Hepatic stellate cell (primary cell): ENCODE measurements around the gene NAPB.

Experiments
- DNase-seq: peaks from one replicate; pipeline ENCODE4 v3.0.0; 2011; ENCODE audit warnings: low spot score

The NAPB gene

GRCh38 chr20:23437126-23437899, 16.0 kb upstream of the NAPB start:
- no peak for DNase-seq

GRCh38 chr20:23436681-23437080, 15.4 kb upstream of the NAPB start:
- no peak for DNase-seq

- no peak for DNase-seq
These were observed 14.6 kb upstream of the NAPB start for GRCh38 chr20:23435626-23436539.

- no peak for DNase-seq
These were observed 13.4 kb upstream of the NAPB start for GRCh38 chr20:23434521-23435313.

- DNase-seq: no peak
These were observed 12.3 kb upstream of the NAPB start for GRCh38 chr20:23433628-23434027.

GRCh38 chr20:23425129-23425528, 3.8 kb upstream of the NAPB start:
- DNase-seq: no peak

- peak; percentile 71 for DNase-seq
These were observed 1.0 kb downstream of the NAPB start for GRCh38 chr20:23419995-23420901.

- no peak for DNase-seq
These were observed 1.7 kb downstream of the NAPB start for GRCh38 chr20:23419657-23419994.

- no peak for DNase-seq
These were observed 3.4 kb downstream of the NAPB start for GRCh38 chr20:23417861-23418260.

- DNase-seq: no peak
These were observed 5.2 kb downstream of the NAPB start for GRCh38 chr20:23415959-23416583.

- no peak for DNase-seq
These were observed 5.7 kb downstream of the NAPB start for GRCh38 chr20:23415555-23415954.

GRCh38 chr20:23414526-23415188, 6.6 kb downstream of the NAPB start:
- no peak for DNase-seq

- no peak for DNase-seq
These were observed 7.3 kb downstream of the NAPB start for GRCh38 chr20:23413862-23414422.

GRCh38 chr20:23412026-23412425, 9.3 kb downstream of the NAPB start:
- no peak for DNase-seq

- no peak for DNase-seq
These were observed 10.2 kb downstream of the NAPB start for GRCh38 chr20:23410916-23411695.

GRCh38 chr20:23409800-23410199, 11.5 kb downstream of the NAPB start:
- no peak for DNase-seq

GRCh38 chr20:23408957-23409356, 12.3 kb downstream of the NAPB start:
- DNase-seq: no peak

GRCh38 chr20:23407781-23408464, 13.4 kb downstream of the NAPB start:
- no peak for DNase-seq

GRCh38 chr20:23406880-23407279, 14.4 kb downstream of the NAPB start:
- DNase-seq: no peak
